Stimulated activated CD8-positive, alpha-beta memory T cell treated with anti-CD3 and anti-CD28 coated beads, Interleukin-2, amount 100 ng/mL, for 48 hours (primary cell): ENCODE results near the gene FOXF1.

Experiments
- DNase-seq, 2 donors: peaks; one replicate each; pipeline ENCODE4 v3.0.0-alpha.2; 2020; ENCODE audit warnings: low read depth in 2 of 2

Gene FOXF1

GRCh38 chr16:86516623-86517003 is 6.3 kb downstream of the FOXF1 start:
- no peak for DNase-seq

- DNase-seq = no peak
Measured at GRCh38 chr16:86517033-86517432, 6.7 kb downstream of the FOXF1 start.

GRCh38 chr16:86517652-86518258 is 7.4 kb downstream of the FOXF1 start:
- DNase-seq = peak in 1 of 2 donors; percentile 25

DNA sequence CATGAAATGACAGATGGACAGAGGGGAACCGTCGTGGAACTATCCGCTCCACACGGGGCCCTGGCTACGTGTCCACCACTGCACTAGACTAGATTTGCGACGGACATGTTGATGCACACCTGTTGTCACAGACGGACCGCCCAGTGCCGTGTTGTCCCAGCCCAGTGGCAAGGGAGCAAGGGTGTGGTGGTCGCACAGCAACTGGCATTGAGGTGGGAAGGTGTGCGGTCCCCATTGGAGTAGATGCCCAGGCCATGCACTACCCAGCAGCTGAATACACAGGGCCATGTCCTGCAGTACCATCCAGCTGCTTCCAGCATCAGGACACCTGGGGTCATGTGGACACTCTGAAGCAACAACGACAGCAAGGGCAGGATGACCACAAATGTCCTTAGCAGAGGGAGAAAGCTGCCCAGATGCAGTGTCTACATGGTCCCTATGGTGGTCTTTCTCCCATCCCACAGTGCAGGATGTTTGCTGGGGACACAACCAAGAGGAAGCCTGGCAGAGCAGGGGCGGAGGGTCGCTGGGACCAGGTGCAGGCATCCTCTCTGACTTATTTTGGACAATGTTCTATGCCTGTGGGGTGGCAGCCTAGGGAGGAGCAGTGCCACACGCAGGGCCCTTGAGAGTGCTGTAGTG is 8.8 kb downstream of the FOXF1 start:
- no peak for DNase-seq

DNA sequence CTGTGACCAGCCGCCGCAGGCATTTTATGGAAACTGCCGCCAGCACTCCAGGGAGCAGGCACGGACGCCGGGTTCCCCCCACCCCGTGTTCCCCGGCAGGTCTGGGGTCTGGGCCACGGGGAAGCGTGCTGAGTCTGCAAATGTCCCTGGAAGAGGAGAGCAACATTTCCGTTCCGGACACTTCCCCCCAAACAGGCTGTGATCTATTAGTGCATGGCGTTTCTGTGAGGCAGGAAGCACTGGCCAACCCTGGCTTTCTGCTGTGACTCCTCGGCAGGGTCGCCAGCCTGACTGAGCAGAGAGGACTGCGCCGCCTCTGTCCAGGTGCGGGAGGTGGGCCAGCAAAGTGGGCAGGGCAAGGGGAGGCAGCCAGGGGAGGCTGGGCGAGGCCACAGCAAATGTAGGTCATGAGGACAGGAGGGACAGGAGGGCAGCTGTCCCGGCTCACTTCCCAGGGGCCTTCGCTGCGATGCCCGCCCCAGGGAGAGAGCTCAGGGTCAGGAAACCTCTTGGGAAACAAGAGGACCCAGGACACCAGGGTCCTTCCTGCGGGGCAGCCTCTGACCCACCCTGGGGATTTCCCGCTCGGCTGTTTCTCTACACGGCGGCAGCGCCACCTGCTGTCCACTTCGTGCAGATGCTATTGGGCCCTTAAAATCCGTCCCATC is 9.5 kb downstream of the FOXF1 start:
- DNase-seq = peak in 1 of 2 donors; percentile 49

GRCh38 chr16:86520317-86521210 is 10.2 kb downstream of the FOXF1 start:
- no peak for DNase-seq

DNA sequence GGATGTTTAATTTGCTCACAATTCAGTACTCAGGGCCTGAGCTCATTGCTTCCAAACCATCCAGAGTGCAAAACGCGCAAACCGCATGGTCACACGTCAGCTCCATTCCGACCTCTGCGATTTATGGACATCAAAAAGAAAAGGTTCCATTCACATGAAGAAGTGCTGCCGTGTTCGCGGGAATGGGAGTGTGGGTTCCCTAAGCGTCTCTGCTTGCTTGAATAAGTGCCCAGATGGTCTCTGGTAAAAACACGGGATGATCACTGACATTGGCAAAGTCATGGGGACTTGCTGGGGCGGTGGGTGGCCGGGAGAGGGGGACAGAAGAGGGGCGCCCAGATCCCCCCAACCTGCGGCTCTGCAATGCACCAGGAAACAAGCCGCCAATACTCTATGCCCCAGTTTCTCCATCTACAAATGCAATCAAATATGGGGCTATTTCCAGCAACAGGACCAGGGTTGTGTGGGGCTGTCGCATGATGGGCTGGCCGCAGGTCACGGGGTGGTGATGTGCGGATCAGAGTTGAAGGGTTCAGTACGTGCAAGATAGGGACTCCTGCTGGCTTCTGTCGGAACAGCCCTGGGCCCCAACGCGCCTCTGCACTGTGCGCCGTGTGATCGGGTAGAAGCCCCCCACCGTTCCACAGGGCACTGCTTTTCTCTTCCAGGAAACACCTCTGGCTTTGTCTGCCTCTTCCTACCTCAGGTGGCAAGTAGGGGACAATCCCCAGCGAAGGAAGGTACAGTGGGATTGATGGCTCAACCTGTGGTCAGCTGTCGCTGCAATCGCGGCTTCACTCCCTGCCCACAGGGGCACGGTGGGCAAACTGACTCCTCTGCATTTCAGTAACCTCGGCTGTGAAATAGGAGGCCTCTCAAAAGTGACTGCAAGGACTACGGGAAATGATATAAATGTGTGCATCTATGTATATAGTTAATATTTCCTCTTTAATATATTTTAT is 11.2 kb downstream of the FOXF1 start:
- DNase-seq = no peak

DNA sequence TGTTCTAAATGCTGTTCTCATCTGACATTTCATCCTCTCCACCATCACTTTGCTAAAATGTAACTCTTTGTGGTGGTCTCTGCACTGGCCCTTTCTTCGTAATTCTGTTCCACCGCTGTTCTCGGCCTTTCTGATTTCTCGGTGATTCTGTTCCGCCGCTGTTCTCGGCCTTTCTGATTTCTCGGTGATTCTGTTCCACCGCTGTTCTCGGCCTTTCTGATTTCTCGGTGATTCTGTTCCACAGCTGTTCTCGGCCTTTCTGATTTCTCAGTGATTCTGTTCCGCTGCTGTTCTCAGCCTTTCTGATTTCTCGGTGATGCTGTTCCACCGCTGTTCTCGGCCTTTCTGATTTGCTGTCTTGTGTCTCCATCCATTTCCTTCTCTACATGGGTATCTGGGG is 12.3 kb downstream of the FOXF1 start:
- DNase-seq = no peak

DNA sequence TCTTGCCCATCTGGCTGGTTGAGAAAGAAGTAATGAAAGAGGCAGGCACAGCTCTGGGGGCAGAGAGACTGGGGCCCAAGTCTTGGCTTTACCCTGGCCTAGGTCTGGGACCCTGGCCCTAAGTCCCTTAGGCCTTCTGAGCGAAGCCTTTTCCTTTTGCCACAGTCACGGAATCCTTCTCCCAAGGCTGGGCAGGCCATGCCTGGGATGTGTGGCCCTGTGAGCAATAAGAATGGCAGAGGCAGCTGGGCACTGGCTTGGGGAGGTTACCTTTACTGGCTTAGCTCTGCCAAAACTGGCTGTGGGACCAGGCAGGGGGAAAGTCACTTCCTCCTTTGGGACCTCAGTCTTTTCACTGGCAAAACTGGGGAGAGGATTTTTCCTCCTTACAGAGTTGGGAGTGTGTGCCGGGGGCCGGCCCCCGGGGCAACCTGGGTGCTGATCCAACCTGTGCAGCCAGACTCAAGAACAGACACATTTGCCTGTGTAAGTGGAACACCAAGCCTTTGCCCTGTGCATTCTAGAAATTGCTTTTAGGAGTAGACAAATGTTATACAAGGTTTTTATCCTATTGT is 12.9 kb downstream of the FOXF1 start:
- DNase-seq = no peak

DNA sequence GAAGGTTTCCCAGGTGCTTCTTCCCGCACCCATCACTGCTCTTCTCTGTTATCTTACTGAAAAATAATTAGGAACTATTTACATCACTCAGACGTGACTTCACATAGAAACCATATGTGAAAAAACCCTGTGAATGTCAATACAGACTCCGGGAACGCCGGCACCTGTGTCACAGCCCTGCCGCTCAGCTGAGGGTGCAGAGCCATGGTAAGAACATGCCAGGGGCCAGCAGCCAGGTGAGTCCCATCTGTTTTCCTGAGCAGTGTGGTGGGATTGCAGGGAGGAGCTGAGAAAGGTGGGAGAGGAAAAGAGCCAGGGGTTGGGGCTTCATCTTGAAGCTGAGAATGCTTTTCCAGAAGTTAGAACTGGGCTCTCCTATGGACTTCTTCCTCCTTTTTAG is 13.7 kb downstream of the FOXF1 start:
- DNase-seq = no peak

- no peak for DNase-seq
Measured at GRCh38 chr16:86525696-86526095, 15.4 kb downstream of the FOXF1 start.

DNA sequence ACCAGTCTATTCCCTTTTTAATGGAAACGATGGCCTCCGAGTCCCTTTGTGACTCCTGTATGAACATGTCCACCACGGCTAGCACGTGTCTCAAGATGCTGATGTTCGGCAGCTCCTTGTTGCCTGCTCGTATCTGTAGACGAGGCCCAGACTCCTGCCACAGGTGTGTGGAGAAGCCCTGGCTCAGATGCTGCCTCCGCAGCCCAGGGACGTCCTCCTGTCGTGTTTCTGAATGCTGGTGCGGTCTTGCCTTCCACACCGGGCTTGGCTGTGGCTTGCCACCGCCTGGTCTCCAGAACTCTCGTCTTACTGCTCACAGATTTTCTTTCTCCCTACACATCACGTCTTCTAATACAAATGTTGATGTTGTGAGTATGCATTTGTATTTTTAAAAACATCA is 17.0 kb downstream of the FOXF1 start:
- DNase-seq = no peak

DNA sequence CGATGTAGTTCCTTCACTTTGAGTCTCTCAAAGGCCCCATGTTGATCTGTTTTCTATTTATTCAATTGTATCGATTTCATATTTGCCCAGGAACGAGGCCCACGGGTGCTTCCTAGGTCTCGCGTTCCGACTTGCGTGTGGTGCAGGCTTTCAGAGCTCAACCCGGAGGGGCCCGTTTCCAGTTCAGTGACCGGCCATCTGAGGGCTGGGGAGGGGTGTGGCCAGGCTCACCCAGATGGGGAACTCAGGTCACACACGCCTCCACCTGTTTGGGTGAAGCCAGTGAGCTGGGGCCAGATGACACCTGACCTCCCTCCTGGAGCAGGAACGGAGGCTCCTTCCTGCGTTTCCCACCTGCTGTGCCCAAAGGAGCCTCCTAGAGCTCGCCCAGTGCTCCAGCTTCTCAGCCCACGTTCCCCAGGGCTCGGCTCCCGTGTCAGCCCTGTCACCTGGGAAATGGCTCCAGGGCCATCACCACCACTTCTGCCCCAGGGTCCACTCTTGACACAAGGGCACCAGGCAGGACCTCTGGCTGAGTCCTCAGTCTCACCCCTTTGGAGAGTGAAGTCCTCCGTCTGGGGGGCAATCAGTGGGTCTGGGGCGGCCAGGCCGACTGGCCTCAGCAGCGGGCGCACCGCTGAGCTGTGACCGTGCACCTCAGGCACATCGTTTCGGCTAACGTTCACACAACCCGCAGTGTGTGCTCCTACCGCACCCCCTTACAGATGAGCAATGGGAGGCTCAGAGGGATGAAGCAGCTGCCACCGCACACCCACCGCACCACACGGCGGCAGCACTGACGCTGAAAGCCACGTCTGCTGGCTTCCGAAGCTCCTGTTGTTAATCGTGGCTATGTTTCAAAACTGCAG is 18.0 kb downstream of the FOXF1 start:
- no peak for DNase-seq

- no peak for DNase-seq
Measured at GRCh38 chr16:86529160-86529559, 18.8 kb downstream of the FOXF1 start.

DNA sequence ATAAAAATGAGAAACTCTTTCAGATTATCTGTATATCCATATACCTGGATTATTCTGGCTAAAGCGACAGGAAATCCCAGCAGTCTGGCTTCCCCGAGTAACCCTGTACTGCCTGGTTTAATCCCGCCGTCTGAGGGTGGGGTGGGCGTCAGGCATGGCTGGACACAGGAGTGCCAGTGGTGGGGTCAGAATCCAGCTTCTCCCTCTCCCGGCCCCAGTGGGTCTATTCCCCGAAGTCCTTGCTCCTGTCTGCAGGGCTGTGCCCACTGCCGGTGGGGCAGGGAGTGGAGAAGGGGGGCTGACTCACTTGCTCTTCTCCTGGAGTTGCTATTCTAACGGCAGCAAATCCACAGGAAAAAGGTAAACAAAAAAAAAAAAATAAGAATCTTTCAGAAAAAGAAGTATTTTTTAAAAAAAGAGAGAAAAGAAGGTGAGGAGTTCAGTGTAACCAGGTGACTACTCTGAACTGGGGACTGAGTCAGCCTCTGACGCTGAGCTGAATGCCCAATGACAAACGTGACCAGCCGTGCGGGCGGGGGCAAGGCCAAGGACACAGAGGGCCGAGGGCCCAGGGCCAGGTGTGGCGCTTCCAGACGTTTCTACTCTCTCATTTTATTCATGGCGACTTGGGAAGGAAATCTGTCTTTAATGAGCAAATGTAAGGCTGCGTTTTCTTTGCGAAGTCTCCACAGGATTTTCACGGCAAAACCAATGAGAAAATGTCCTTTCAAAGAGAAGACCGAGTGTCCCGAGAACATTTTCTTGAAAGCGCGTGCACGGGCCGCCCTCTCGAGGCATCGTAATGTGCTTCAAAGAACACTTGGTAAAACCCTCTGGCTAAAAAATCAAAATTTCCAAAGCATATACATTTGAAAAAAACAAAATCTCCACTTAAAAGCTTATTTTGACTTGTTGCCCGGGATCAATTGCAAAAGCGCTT is 20.2 kb downstream of the FOXF1 start:
- DNase-seq = no peak

DNA sequence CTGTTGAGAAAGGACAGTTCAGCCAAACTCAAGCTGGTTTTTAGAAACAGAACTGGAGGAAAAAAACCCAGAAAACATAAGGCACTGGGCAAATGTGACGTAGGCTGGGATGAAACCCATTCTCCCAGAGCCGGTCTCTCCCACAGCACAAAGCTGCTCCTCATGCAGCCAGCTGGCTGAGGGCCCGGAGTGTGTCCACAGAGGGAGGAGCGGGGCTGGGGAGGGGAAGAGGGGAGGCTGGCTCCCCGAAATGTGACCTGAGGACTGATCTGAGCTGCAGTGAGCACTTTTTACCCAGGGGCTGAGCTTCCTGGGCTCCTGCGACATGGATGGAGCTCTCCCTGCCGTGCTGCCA is 20.8 kb downstream of the FOXF1 start:
- no peak for DNase-seq

GRCh38 chr16:86531641-86532525 is 21.6 kb downstream of the FOXF1 start:
- DNase-seq = no peak

GRCh38 chr16:86532526-86532815 is 22.1 kb downstream of the FOXF1 start:
- DNase-seq = no peak
